Activated CD8-positive, alpha-beta T cell treated with anti-CD3 and anti-CD28 coated beads, Interleukin-2, amount 10 ng/mL, durations not matched to agents 7 days and 5 days (primary cell): ENCODE results near the gene GCAT. TPM values are rescaled to one million over a fixed set of nuclear protein-coding genes. Genes with fewer than 3 reads are reported as not detected.

Experiments
- ATAC-seq: fragments of 150-1000 bp; cut with Tn5 transposase; one replicate; pipeline ENCODE4 v1.10.0; 2021; ENCODE audit warnings: moderate library complexity
- CTCF ChIA-PET: fragments of 350-600 bp; sonication (Branson Sonifier 250); formaldehyde crosslinking; loops from one replicate; lab custom pipeline; 2021; ENCODE audit warnings: antibody characterized with exemption; lab: Charles Lee
- POLR2A ChIA-PET: fragments of 350-600 bp; sonication (Branson Sonifier 250); formaldehyde crosslinking; loops from one replicate; lab custom pipeline; 2021; ENCODE audit warnings: antibody characterized with exemption; lab: Charles Lee
- DNase-seq: peaks from one replicate; pipeline ENCODE4 v3.0.0-alpha.2; 2020
- H3K27ac Mint-ChIP-seq: one replicate; pipeline ENCODE4 v1.8.0; 2021; ENCODE audit warnings: mild to moderate bottlenecking, mixed read lengths
- H3K27me3 Mint-ChIP-seq: one replicate; pipeline ENCODE4 v1.8.0; 2021; ENCODE audit warnings: low read depth, mixed read lengths
- H3K36me3 Mint-ChIP-seq: one replicate; pipeline ENCODE4 v1.8.0; 2021; ENCODE audit warnings: low read depth, mixed read lengths
- H3K4me1 Mint-ChIP-seq: one replicate; pipeline ENCODE4 v1.8.0; 2021; ENCODE audit warnings: low read depth, mixed read lengths
- H3K4me3 Mint-ChIP-seq: one replicate; pipeline ENCODE4 v1.8.0; 2021; ENCODE audit warnings: mild to moderate bottlenecking, mixed read lengths
- H3K9me3 Mint-ChIP-seq: one replicate; pipeline ENCODE4 v1.8.0; 2022; ENCODE audit warnings: mixed read lengths; ENCODE audit not compliant: insufficient read depth
- total RNA-seq, 2 experiments: library from RNA; stranded (reverse); gene quantifications; one replicate each; pipeline ENCODE4 v1.2.3, GENCODE V29; 2021

The GCAT gene
- total RNA-seq, 2 experiments from 2014 or later = 14.3 to 18.3 TPM

DNA sequence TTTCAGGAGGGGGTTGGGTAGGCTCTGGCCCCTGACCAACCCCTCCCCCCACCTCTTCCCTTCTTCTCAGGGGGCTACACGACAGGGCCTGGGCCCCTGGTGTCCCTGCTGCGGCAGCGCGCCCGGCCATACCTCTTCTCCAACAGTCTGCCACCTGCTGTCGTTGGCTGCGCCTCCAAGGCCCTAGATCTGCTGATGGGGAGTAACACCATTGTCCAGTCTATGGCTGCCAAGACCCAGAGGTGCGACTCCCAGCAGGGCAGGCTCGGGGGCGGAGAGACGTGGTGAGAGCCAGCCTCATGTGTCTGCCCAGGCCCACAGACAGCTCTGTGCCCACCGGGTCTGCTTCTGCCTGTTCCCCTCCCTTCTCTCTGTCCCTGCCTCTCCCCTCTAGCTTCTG, 7.9 kb downstream of the GCAT start:
- CTCF ChIA-PET = interaction anchor here (1.2 to 6.4 kb wide), 6 partner anchors 7 to 150 kb away, joined by 4 to 111 read pairs (median 34); partner anchors contain the start of genes ANKRD54, C22orf23, GCAT and POLR2F
- DNase-seq (no peak), ATAC-seq (no peak)
- peaks cover 17% of the 10 kb centered on the region for H3K4me1 Mint-ChIP-seq
- H3K36me3 Mint-ChIP-seq = no peaks in the 10 kb centered on the region
- H3K27me3 Mint-ChIP-seq = peaks cover 13% of the 10 kb centered on the region
- POLR2A ChIA-PET = no interaction called here
- no peaks in the 10 kb centered on the region for H3K9me3 Mint-ChIP-seq
- no peak overlapping the region for H3K27ac Mint-ChIP-seq
- no peak overlapping the region for H3K4me3 Mint-ChIP-seq

DNA sequence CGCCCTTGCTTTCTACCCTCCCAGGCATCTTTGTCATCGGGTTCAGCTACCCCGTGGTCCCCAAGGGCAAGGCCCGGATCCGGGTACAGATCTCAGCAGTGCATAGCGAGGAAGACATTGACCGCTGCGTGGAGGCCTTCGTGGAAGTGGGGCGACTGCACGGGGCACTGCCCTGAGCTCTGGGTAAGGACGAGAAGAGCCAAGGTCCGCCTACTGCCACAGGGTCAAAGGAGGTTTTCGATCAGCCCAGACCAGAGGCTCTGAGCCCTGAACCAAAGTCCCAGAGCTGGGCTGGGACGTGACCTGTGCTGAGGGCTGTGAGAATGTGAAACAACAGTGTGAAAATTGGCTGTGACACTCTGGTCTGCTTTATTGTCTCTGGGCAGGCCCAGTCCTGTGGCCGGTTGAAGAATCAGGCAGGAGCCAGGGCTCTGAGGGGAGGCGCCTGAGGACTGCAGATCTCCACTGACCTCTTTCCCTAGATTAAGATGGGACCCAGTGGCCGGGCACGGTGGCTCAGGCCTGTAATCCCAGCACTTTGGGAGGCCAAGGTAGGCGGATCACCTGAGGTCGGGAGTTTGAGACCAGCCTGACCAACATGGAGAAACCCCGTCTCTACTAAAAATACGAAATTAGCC, 8.9 kb downstream of the GCAT start:
- H3K27me3 Mint-ChIP-seq = peaks cover 16% of the 10 kb centered on the region
- POLR2A ChIA-PET = interaction anchor here (2.5 kb wide), 1 partner anchor 27 kb away, joined by 7 read pairs; the partner anchor contains the start of gene ANKRD54
- CTCF ChIA-PET = interaction anchor here (0.7 to 6.4 kb wide), 14 partner anchors 8 to 155 kb away, joined by 3 to 111 read pairs (median 8); partner anchors contain the start of genes ANKRD54, C22orf23, GCAT and POLR2F

DNA sequence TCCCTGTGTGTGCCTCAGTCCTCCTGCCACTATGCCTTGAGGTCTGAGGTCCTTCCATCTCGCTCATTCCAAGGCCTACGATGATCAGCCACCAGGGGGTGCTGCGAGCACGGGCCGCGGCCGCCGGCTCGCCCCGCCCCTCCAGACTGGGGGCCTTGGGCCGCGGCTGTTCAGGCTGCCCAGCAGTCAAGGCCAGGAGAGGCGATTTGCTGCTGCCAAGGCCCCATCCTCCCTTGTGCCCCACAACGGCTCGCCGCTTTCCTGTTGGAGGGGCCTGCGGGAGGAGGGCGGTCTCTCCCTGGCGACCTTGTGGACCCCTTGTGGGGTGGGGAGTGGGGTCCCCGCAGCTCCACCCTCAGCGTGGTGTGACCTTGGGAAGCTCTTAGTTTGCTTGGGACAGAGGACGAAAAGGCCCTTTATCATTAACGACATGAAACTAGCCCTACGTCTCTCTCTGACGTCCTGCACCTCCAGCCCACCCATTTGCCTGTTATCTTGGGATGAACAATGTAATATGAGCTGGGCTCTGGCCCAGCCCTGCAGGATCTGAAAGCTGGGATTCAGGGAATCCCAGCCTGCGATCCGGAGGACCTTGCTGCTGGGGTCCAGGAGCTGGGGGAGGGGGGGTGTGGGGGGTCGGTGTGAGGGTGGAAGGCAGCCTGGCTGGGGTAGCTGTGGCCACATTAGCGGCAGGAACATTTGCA, 10.1 kb downstream of the GCAT start:
- Mint-ChIP-seq H3K27ac (no peak overlapping the region), H3K27me3 (peaks cover 25% of the 10 kb centered on the region), H3K4me1 (peaks cover 17% of the 10 kb centered on the region), H3K36me3 (no peaks in the 10 kb centered on the region), H3K4me3 (peak overlapping the region; percentile 18), H3K9me3 (no peaks in the 10 kb centered on the region)
- DNase-seq (peak; percentile 81), ATAC-seq (peak; percentile 83)
- ChIA-PET CTCF (interaction anchor here (0.6 to 6.4 kb wide), 37 partner anchors 9 to 243 kb away, joined by 3 to 111 read pairs (median 4); partner anchors contain the start of genes ANKRD54, C22orf23, GCAT and MICALL1), POLR2A (interaction anchor here (1.3 to 2.5 kb wide), 3 partner anchors 10 to 147 kb away, joined by 3 to 7 read pairs (median 6); partner anchors contain the start of genes ANKRD54 and GCAT)

More for the DNA sequence above, 8.9 kb downstream of the GCAT start:
- no peak overlapping the region for H3K27ac Mint-ChIP-seq
- ATAC-seq = no peak
- H3K4me1 Mint-ChIP-seq = peaks cover 17% of the 10 kb centered on the region
- DNase-seq = no peak
- H3K36me3 Mint-ChIP-seq = no peaks in the 10 kb centered on the region
- H3K4me3 Mint-ChIP-seq = no peak overlapping the region
- no peaks in the 10 kb centered on the region for H3K9me3 Mint-ChIP-seq

DNA sequence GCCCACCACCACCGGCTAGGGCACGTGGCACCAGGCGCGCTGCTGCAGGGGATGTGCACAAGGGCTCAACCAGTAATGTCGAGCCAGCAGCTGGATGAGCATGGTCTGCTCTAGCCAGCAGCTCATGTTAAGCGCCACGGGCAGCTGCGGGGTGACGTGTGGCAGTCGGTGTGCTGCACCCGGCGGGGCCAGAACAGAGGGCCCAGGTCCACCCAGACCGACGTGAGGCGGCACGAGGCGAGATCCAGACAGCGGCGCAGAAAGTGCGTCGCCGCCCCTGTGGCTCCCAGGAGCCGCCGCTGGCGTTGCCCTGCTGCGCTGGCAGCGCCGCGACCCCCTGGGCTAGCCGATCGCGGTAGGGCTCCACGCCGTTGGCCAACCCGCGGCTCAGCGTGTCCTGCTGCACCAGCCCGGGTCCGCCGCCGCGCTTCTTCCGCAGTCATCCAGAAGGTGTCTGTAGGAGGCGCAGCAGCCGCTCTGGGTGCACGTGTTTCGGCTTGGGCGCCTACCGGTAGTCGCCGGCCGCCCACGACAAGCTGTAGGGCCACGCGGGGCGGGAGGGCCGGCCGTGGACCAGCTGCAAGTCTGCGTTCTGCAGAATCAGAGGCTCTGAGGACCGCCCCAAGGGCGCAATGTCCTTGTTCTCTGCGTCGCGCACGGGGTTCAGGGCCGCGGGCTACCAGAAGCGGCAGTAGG, 10.8 kb downstream of the GCAT start:
- Mint-ChIP-seq H3K4me3 (peak overlapping the region; percentile 38), H3K9me3 (no peaks in the 10 kb centered on the region), H3K4me1 (peaks cover 17% of the 10 kb centered on the region), H3K27me3 (peaks cover 28% of the 10 kb centered on the region), H3K36me3 (no peaks in the 10 kb centered on the region), H3K27ac (no peak overlapping the region)
- POLR2A ChIA-PET = interaction anchor here (1.3 to 2.5 kb wide), 3 partner anchors 11 to 147 kb away, joined by 3 to 7 read pairs (median 6); partner anchors contain the start of genes ANKRD54 and GCAT
- ATAC-seq (peak; percentile 80), DNase-seq (peak; percentile 77)
- CTCF ChIA-PET = interaction anchor here (0.6 to 6.4 kb wide), 34 partner anchors 8 to 243 kb away, joined by 3 to 111 read pairs (median 4); partner anchors contain the start of genes ANKRD54, C22orf23, GCAT and MICALL1

DNA sequence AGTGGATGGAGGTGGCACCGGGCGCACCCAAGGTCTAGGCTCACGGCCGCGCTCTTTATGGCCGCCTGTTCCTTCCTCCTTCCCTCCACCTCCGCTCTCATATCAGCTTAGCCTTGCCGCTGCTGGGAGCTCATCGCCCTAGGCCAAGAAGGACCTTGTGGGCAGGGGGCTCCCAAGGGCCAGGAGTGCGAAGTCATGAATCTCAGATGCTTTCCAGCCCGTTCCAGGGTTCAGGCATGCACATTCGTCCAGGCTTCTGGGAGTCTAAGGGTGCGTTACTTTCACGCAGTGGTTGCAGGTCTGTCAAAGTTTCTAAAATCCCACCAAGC, 11.3 kb downstream of the GCAT start:
- Mint-ChIP-seq H3K36me3 (no peaks in the 10 kb centered on the region), H3K4me1 (peaks cover 20% of the 10 kb centered on the region), H3K4me3 (no peak overlapping the region), H3K27ac (no peak overlapping the region), H3K9me3 (no peaks in the 10 kb centered on the region), H3K27me3 (peaks cover 29% of the 10 kb centered on the region)
- ChIA-PET CTCF (interaction anchor here (0.7 to 6.4 kb wide), 22 partner anchors 9 to 233 kb away, joined by 3 to 111 read pairs (median 4); partner anchors contain the start of genes ANKRD54, C22orf23, GCAT and MICALL1), POLR2A (interaction anchor here (1.3 to 2.5 kb wide), 3 partner anchors 11 to 146 kb away, joined by 3 to 7 read pairs (median 6); partner anchors contain the start of genes ANKRD54 and GCAT)
- no peak for DNase-seq
- ATAC-seq = peak; percentile 43

DNA sequence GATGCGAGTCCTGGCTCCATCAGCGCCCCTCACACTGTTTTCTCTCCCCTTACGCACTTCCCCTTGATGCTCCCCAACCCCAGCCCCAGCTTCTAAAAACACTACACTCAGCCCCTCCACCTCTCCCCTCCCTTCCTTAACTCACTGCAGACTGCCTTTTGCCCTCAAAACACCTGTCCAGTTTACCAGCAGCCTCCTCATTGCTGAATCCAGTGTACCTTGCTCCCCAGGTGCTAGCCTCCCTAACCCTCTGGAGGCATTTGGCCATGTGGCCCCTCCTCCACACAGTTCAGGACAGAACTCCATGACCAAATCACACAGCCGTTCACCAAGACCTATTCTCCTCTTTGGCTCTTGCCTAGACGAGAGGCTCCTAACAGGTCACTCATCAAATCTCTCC, 12.6 kb downstream of the GCAT start:
- H3K4me1 Mint-ChIP-seq = peaks cover 24% of the 10 kb centered on the region
- DNase-seq = no peak
- H3K4me3 Mint-ChIP-seq = no peak overlapping the region
- CTCF ChIA-PET = interaction anchor here (2.3 to 6.4 kb wide), 4 partner anchors 11 to 145 kb away, joined by 7 to 111 read pairs (median 47); partner anchors contain the start of gene GCAT
- H3K27me3 Mint-ChIP-seq = peaks cover 29% of the 10 kb centered on the region
- POLR2A ChIA-PET = interaction anchor here (0.6 kb wide), 1 partner anchor 299 kb away, joined by 3 read pairs; no protein-coding TSS in a partner anchor
- no peaks in the 10 kb centered on the region for H3K36me3 Mint-ChIP-seq
- H3K9me3 Mint-ChIP-seq = no peaks in the 10 kb centered on the region
- no peak for ATAC-seq
- no peak overlapping the region for H3K27ac Mint-ChIP-seq

DNA sequence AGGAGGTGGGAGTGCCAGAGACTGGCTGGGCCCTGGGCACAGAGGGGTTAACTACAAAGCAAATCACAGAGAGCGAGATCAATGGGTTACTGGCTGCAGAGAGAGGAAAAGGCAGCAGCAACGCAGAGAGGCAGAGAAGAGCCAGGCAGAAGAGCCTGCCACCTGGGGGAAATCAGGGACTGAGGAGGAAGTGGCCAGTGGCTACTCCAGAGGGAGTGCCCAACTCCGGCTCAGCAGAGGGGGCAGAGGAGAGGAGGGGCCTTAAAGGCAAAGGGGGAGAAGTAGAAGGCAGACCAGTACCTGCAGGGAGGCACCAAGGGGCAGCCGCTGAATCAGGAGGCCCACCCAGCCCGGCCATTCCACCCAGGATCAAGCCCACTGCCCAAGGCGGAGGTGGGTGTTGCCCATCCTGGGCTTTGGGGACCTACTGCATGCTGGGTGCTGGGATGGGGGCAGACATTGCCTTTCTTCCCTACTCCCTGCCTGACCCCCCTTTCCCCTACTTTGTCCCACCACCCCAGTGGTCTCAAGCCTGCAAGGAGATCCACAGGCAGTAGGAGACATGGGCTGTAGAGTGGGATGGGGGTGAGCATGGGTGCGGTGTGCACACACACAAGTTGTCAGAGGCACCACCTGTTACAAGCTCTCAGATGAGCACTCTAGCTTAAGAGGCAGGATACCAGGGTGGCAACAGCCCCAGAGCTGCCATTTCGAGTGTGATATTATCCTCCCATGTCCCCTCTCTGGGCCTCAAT, 14.5 kb downstream of the GCAT start:
- H3K27ac Mint-ChIP-seq = no peak overlapping the region
- H3K36me3 Mint-ChIP-seq = no peaks in the 10 kb centered on the region
- CTCF ChIA-PET = interaction anchor here (1.0 to 1.3 kb wide), 2 partner anchors 15 to 41 kb away, joined by 5 to 6 read pairs; partner anchors contain the start of gene GCAT
- ATAC-seq (no peak), DNase-seq (no peak)
- no peaks in the 10 kb centered on the region for H3K9me3 Mint-ChIP-seq
- H3K4me3 Mint-ChIP-seq = no peak overlapping the region
- H3K27me3 Mint-ChIP-seq = peaks cover 29% of the 10 kb centered on the region
- POLR2A ChIA-PET = no interaction called here
- peaks cover 26% of the 10 kb centered on the region for H3K4me1 Mint-ChIP-seq

DNA sequence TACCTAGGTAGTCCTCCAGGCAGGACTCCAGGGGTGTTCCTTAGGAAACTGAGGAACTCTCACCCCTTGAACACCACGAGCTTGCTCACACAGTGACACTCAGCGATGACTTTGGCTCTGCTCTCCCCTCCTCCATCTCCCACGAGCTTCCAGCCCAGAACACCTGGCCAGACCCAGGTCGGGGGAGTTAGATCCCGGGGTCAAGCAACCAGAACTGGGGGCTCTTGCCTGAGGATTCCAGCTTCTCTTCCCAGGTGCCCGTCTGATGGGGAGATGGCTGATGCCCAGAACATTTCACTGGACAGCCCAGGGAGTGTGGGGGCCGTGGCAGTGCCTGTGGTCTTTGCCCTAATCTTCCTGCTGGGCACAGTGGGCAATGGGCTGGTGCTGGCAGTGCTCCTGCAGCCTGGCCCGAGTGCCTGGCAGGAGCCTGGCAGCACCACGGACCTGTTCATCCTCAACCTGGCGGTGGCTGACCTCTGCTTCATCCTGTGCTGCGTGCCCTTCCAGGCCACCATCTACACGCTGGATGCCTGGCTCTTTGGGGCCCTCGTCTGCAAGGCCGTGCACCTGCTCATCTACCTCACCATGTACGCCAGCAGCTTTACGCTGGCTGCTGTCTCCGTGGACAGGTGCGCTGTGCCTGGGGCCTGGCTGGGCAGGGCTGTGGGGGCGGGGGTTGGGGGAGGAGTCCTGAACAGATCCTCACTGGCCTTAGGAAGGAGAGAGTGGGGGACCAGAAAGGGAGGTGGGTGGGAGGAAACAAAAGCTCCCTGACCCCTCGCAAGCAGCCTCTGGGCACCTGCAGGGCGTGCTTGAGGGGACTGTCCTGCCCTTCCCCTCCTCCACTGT, 15.6 kb downstream of the GCAT start, which contains the start of gene GALR3:
Gene GALR3, plus strand, starts transcription at position 249 of the 852 bp plus-strand sequence. Its CDS starts 25 bp downstream, at position 274.
- ChIA-PET CTCF (interaction anchor here (1.0 to 1.3 kb wide), 4 partner anchors 10 to 40 kb away, joined by 3 to 6 read pairs (median 4); partner anchors contain the start of genes ANKRD54 and GCAT), POLR2A (interaction anchor here (1.1 kb wide), 1 partner anchor 142 kb away, joined by 3 read pairs; no protein-coding TSS in a partner anchor)
- Mint-ChIP-seq H3K36me3 (peaks cover 4% of the 10 kb centered on the region), H3K27ac (no peak within 1 kb of the TSS), H3K4me1 (peaks cover 16% of the 10 kb centered on the region), H3K9me3 (no peaks in the 10 kb centered on the region), H3K27me3 (peaks cover 29% of the 10 kb centered on the region), H3K4me3 (peak within 1 kb of the TSS; percentile 72)
- DNase-seq (no peak), ATAC-seq (no peak)

DNA sequence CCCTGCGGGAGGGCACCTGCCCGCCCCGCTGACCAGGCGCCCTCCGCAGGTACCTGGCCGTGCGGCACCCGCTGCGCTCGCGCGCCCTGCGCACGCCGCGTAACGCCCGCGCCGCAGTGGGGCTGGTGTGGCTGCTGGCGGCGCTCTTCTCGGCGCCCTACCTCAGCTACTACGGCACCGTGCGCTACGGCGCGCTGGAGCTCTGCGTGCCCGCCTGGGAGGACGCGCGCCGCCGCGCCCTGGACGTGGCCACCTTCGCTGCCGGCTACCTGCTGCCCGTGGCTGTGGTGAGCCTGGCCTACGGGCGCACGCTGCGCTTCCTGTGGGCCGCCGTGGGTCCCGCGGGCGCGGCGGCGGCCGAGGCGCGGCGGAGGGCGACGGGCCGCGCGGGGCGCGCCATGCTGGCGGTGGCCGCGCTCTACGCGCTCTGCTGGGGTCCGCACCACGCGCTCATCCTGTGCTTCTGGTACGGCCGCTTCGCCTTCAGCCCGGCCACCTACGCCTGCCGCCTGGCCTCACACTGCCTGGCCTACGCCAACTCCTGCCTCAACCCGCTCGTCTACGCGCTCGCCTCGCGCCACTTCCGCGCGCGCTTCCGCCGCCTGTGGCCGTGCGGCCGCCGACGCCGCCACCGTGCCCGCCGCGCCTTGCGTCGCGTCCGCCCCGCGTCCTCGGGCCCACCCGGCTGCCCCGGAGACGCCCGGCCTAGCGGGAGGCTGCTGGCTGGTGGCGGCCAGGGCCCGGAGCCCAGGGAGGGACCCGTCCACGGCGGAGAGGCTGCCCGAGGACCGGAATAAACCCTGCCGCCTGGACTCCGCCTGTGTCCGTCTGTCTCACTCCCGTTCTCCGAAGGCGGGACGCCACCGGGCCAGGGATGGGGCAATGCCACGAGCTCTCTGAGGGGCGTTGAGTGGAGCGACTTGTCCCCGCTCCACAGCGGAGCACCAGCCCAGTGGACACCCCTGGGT, 17.2 kb downstream of the GCAT start:
- H3K27ac Mint-ChIP-seq = peak overlapping the region; percentile 75

More for the DNA sequence above, 17.2 kb downstream of the GCAT start:
- no peaks in the 10 kb centered on the region for H3K9me3 Mint-ChIP-seq
- H3K36me3 Mint-ChIP-seq = peaks cover 10% of the 10 kb centered on the region
- ATAC-seq (peak; percentile 69), DNase-seq (peak; percentile 40)
- H3K4me1 Mint-ChIP-seq = peaks cover 9% of the 10 kb centered on the region
- POLR2A ChIA-PET = no interaction called here
- CTCF ChIA-PET = interaction anchor here (1.0 to 1.4 kb wide), 5 partner anchors 9 to 141 kb away, joined by 3 to 4 read pairs (median 3); partner anchors contain the start of gene ANKRD54
- H3K27me3 Mint-ChIP-seq = peaks cover 22% of the 10 kb centered on the region
- H3K4me3 Mint-ChIP-seq = peak overlapping the region; percentile 72
